ENCODE data around the gene KLHL30.

KLHL30 gene

GRCh38 chr2:238123218-238123971, 15.1 kb upstream of the KLHL30 start:
- no peak for TF ChIP-seq CTCF (IDR thresholded peaks at IDR 0.05; ENCODE audit: low read depth, low read length)
- H3K4me3 ChIP-seq (ENCODE audit: low read depth, low read length): no peak overlapping the region

DNA sequence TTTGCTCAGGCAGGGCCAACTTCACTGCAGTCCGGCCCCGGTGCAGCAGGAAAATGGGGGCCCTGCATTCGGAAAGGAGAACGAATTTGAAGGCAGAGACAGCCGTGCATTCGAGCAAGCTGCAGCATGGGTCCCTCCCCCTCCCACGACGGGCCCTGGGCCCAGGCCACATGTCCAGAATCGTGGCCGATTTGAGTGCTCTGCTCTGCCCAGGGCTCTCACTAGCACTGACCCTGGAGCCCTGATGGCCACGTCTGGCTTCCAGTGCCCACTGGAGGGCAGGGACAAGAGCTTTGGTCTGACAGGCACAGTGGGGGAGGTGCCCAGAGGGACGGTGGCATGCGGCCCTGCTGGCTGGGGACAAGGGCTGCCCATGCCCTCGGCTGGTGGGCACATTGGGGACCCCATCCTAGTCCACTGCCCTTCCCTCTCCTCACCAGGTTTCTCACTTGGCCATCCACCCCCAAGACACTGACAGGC, 14.4 kb upstream of the KLHL30 start:
- no peak for TF ChIP-seq CTCF (IDR thresholded peaks at IDR 0.05; ENCODE audit: low read depth, low read length)
- no peak overlapping the region for H3K4me3 ChIP-seq (ENCODE audit: low read depth, low read length)

DNA sequence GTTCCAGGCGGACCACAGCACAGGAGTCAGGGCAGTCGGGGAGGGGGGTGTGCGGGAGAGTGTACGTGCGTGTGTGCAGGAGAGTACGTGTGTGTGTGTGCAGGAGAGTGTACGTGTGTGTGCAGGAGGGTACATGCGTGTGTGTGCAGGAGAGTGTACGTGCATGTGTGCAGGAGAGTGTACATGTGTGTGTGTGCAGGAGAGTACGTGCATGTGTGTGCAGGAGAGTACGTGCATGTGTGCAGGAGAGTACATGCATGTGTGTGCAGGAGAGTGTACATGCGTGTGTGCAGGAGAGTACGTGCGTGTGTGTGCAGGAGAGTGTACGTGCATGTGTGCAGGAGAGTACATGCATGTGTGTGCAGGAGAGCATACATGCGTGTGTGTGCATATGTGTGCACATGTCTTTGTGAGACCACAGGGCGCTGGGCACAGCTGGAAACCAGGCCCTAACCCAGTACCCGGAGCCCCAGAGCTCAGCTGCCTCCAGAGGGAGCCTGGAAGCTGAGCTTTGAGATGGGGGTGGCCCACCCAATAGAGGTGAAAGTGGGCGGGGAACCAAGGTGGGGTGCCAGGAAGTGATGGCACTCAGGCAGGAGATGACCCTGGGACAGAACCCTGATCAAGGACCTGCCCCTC, 13.9 kb upstream of the KLHL30 start:
- no peak for TF ChIP-seq CTCF (IDR thresholded peaks at IDR 0.05; ENCODE audit: low read depth, low read length)
- H3K4me3 ChIP-seq (ENCODE audit: low read depth, low read length): no peak overlapping the region

GRCh38 chr2:238125127-238125885, 13.2 kb upstream of the KLHL30 start:
- H3K4me3 ChIP-seq (ENCODE audit: low read depth, low read length): no peak overlapping the region
- TF ChIP-seq CTCF (IDR thresholded peaks at IDR 0.05; ENCODE audit: low read depth, low read length): no peak

DNA sequence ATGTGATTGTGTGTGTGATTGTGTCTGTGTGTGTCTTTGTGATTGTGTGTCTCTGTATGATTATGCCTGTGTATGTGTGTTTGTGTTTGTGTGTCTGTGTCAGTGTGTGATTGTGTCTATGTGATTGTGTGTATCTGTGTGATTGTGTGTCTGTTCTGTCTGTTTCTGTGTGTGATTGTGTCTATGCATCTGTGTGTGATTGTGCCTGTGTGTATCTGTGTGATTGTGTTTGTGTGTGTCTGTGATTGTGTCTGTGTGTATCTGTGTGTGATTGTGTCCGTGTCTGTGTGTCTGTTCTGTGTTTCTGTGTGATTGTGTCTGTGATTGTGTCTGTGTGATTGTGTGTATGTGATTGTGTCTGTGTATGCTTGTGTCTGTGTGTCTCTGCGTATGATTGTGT, 12.1 kb upstream of the KLHL30 start:
- no peak for TF ChIP-seq CTCF (IDR thresholded peaks at IDR 0.05; ENCODE audit: low read depth, low read length)
- H3K4me3 ChIP-seq (ENCODE audit: low read depth, low read length): no peak overlapping the region

DNA sequence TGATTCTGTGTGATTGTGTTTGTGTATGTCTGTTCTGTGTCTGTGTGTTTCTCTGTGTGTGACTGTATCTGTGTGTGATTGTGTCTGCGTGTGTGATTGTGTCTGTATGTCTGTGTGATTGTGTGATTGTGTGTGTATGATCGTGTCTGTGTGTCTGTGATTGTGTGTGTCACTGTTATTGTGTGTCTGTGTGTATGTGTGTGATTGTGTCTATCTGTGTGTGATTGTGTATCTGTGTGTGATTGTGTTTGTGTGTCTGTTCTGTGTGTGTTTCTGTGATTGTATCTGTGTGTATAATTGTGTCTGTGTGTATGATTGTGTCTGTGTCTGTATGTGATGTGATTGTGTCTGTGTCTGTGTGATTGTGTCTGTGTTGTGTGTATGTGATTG, 11.7 kb upstream of the KLHL30 start:
- TF ChIP-seq CTCF (IDR thresholded peaks at IDR 0.05; ENCODE audit: low read depth, low read length): no peak
- H3K4me3 ChIP-seq (ENCODE audit: low read depth, low read length): no peak overlapping the region
